Tibial nerve (tissue), 4 donors: ENCODE data around the gene ZNF878. TPM values are rescaled to one million over a fixed set of nuclear protein-coding genes. Genes with fewer than 3 reads are reported as not detected.

Source experiments
- DNase-seq, 2 donors: peaks; one replicate each; pipeline ENCODE4 v3.0.0-alpha.2; 2019; ENCODE audit warnings: low spot score in 2 of 2
- H3K27ac ChIP-seq, 4 donors: fragments of 200-600 bp; sonication (generic) in 3 of 4; one replicate each; pipeline ENCODE4 v1.5.1; 2017 to 2019; ENCODE audit warnings: mild to moderate bottlenecking in 1 of 4
- H3K27me3 ChIP-seq, 2 donors: fragments of 200-600 bp; sonication (generic) in 1 of 2; one replicate each; pipeline versions ENCODE4 v1.5.1 to v1.6.0; 2017 to 2019
- H3K36me3 ChIP-seq, 3 donors: fragments of 200-600 bp; sonication (generic); one replicate each; pipeline ENCODE4 v1.5.1; 2018 to 2019
- H3K4me1 ChIP-seq, 4 donors: fragments of 200-600 bp; sonication (generic) in 3 of 4; one replicate each; pipeline ENCODE4 v1.5.1; 2017 to 2019
- H3K4me3 ChIP-seq, 4 donors: fragments of 200-600 bp; sonication (generic) in 3 of 4; one replicate each; pipeline ENCODE4 v1.5.1; 2017 to 2019; ENCODE audit warnings: mild to moderate bottlenecking in 1 of 4, moderate library complexity in 1 of 4
- H3K9me3 ChIP-seq, 4 donors: fragments of 200-600 bp; sonication (generic) in 3 of 4; one replicate each; pipeline ENCODE4 v1.5.1; 2017 to 2019
- EP300 ChIP-seq, 2 donors: sonication (generic); formaldehyde crosslinking; IDR thresholded peaks; one replicate each; pipeline ENCODE4 v1.6.1; 2017; ENCODE audit warnings: antibody characterized with exemption in 2 of 2, mild to moderate bottlenecking in 1 of 2
- POLR2A ChIP-seq, 2 donors: fragments of 450-650 bp; IDR thresholded peaks; one replicate each; pipeline ENCODE4 v1.6.1; 2017; ENCODE audit warnings: antibody characterized with exemption in 2 of 2, mild to moderate bottlenecking in 2 of 2, moderate library complexity in 2 of 2
- WGBS, 2 donors: methylation state at CpG; one replicate each; pipeline ENCODE4 v1.1.5; 2018; 5-methylcytosine and 5-hydroxymethylcytosine counted together
- small RNA-seq: library from RNA; depleted of rRNA; stranded (forward); fragments of <200 nt; gene quantifications from one replicate; pipeline ENCODE3, GENCODE V24; 2016
- total RNA-seq, 4 donors: library from RNA; depleted of rRNA; stranded (reverse); fragments of >200 nt; gene quantifications; one replicate each; pipeline ENCODE4 v1.1.0, GENCODE V29; 2016
- TF ChIP-seq, protein P1 (sequence below), 5 experiments: fragments of 200-600 bp in 3 of 5; fragments of 450-650 bp in 2 of 5; sonication (generic) in 3 of 5; IDR thresholded peaks; one replicate each; pipeline ENCODE4 v1.5.1; 2016 to 2019; ENCODE audit warnings: antibody characterized with exemption in 5 of 5, mild to moderate bottlenecking in 3 of 5, moderate library complexity in 2 of 5

The ZNF878 gene
- total RNA-seq, 4 donors from 2014 or later = 0.59 to 0.66 TPM; not detected in 2

DNA sequence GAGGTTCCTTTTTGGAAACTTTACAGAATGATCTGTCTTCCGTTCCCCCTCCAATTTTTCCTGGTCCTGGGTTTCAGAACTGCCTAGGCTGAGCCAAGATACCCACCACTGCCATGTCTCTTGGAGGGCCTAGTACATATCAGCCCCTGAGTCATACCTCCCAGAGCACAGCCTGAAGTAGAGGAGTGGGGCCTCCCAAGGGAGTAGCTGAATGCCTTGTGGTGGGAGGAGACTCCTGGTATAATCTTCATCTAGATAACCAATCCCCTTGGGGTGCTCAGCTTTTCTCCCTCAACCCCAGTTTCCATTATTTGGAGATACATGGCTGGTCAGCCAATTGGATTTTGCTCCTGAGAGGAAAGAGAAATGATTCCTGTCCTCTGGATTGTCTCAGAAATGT, 57.6 kb downstream of the ZNF878 start:
- Histone ChIP-seq H3K36me3 (peaks cover 0 to 6% (median 0%) of the 10 kb centered on the region in 3 donors), H3K4me1 (no peaks in the 10 kb centered on the region), H3K9me3 (no peaks in the 10 kb centered on the region), H3K27me3 (no peaks in the 10 kb centered on the region), H3K27ac (no peak overlapping the region), H3K4me3 (no peak overlapping the region)
- no peak for DNase-seq
- TF ChIP-seq, protein P1, sequence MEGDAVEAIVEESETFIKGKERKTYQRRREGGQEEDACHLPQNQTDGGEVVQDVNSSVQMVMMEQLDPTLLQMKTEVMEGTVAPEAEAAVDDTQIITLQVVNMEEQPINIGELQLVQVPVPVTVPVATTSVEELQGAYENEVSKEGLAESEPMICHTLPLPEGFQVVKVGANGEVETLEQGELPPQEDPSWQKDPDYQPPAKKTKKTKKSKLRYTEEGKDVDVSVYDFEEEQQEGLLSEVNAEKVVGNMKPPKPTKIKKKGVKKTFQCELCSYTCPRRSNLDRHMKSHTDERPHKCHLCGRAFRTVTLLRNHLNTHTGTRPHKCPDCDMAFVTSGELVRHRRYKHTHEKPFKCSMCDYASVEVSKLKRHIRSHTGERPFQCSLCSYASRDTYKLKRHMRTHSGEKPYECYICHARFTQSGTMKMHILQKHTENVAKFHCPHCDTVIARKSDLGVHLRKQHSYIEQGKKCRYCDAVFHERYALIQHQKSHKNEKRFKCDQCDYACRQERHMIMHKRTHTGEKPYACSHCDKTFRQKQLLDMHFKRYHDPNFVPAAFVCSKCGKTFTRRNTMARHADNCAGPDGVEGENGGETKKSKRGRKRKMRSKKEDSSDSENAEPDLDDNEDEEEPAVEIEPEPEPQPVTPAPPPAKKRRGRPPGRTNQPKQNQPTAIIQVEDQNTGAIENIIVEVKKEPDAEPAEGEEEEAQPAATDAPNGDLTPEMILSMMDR (IDR thresholded peaks at IDR 0.05) = no peak
- no peak for TF ChIP-seq POLR2A (IDR thresholded peaks at IDR 0.05)
- TF ChIP-seq EP300 (IDR thresholded peaks at IDR 0.05) = no peak
- 78 to 91% methylated on average over 1 of the region's 1 CpG for WGBS, 2 donors

Small RNA genes within 50 kb of the gene (small RNA-seq; reads per million reads assigned to genes)
- gene RF00019 (not detected), gene RNA5SP464 (not detected), gene RNA5SP465 (not detected), gene RNA5SP466 (not detected)

Other genes starting within 250 kb of the ZNF878 start
- 10 to 100 TPM in 3 of 4 donors, 1 to 10 TPM in 1; 6.3 to 14.5 (median 10.2) TPM for gene ZNF440, start 238.7 kb downstream of the ZNF878 start, total RNA-seq
- gene ZNF439, start 204.2 kb downstream of the ZNF878 start, total RNA-seq = 10 to 100 TPM in 3 of 4 donors, 1 to 10 TPM in 1; 9.8 to 21.8 (median 14.1) TPM
- 10 to 100 TPM in 1 of 4 donors, 1 to 10 TPM in 3; 9.8 to 10.2 (median 9.9) TPM for gene ZNF69, start 165.2 kb downstream of the ZNF878 start, total RNA-seq
- gene ZNF700, start 127.9 kb downstream of the ZNF878 start, total RNA-seq = 10 to 100 TPM; 14.9 to 18.6 (median 17.7) TPM
- 10 to 100 TPM in 2 of 4 donors, 1 to 10 TPM in 2; 8.2 to 19.0 (median 11.6) TPM for gene ZNF763, start 87.9 kb downstream of the ZNF878 start, total RNA-seq
- gene ZNF433, start 17.3 kb downstream of the ZNF878 start, total RNA-seq = 1 to 10 TPM; 4.5 to 8.0 (median 5.4) TPM
- 10 to 100 TPM in 3 of 4 donors, 1 to 10 TPM in 1; 9.3 to 16.5 (median 13.7) TPM for gene ZNF844, start 11.8 kb upstream of the ZNF878 start, total RNA-seq
- 10 to 100 TPM in 1 of 4 donors, 1 to 10 TPM in 3; 1.2 to 10.4 (median 5.1) TPM for gene ZNF20, start 87.4 kb upstream of the ZNF878 start, total RNA-seq
- gene ZNF625, start 103.8 kb upstream of the ZNF878 start, total RNA-seq = 10 to 100 TPM in 2 of 4 donors, 1 to 10 TPM in 2; 5.0 to 11.6 (median 9.1) TPM
- 10 to 100 TPM in 3 of 4 donors, 1 to 10 TPM in 1; 5.1 to 25.8 (median 13.4) TPM for gene ZNF136, start 110.1 kb upstream of the ZNF878 start, total RNA-seq
- gene ZNF44, start 241.9 kb upstream of the ZNF878 start, total RNA-seq = 10 to 100 TPM; 11.8 to 16.7 (median 13.4) TPM